ENCODE data around the gene GCA.

- TF ChIP-seq, protein P1, sequence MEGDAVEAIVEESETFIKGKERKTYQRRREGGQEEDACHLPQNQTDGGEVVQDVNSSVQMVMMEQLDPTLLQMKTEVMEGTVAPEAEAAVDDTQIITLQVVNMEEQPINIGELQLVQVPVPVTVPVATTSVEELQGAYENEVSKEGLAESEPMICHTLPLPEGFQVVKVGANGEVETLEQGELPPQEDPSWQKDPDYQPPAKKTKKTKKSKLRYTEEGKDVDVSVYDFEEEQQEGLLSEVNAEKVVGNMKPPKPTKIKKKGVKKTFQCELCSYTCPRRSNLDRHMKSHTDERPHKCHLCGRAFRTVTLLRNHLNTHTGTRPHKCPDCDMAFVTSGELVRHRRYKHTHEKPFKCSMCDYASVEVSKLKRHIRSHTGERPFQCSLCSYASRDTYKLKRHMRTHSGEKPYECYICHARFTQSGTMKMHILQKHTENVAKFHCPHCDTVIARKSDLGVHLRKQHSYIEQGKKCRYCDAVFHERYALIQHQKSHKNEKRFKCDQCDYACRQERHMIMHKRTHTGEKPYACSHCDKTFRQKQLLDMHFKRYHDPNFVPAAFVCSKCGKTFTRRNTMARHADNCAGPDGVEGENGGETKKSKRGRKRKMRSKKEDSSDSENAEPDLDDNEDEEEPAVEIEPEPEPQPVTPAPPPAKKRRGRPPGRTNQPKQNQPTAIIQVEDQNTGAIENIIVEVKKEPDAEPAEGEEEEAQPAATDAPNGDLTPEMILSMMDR (IDR thresholded peaks at IDR 0.05; ENCODE audit: insufficient read depth, low read depth, low read length): no peak
- TF ChIP-seq EZH2 (IDR thresholded peaks at IDR 0.05; ENCODE audit: insufficient read depth, low read length): no peak
Measured at GRCh38 chr2:162330881-162331280, 13.1 kb upstream of the GCA start.
